GM23338 (cell line): ENCODE results near the gene TOGARAM1. TPM values are rescaled to one million over a fixed set of nuclear protein-coding genes. Genes with fewer than 3 reads are reported as not detected.

Source experiments
- ATAC-seq: fragments of 200-7000 bp; cut with Tn5 transposase; 3 replicates; pipeline ENCODE4 v1.9.1; 2020
- DNase-seq: peaks from one replicate; pipeline ENCODE4 v3.0.0-alpha.2; 2015; ENCODE audit warnings: low spot score
- H2AFZ ChIP-seq: fragments of 200-600 bp; sonication (generic); 2 replicates; pipeline ENCODE4 v1.8.0; 2016; ENCODE audit warnings: antibody characterized with exemption, mild to moderate bottlenecking, moderate library complexity
- H3F3A ChIP-seq: fragments of 200-600 bp; sonication (generic); replicated peaks from 2 replicates; pipeline ENCODE4 v1.8.0; 2017; ENCODE audit warnings: antibody characterized with exemption, mixed run types, low read depth
- H3K27ac ChIP-seq: fragments of 200-600 bp; sonication (generic); 2 replicates; pipeline ENCODE4 v1.6.1; 2016; ENCODE audit warnings: low read depth
- H3K27me3 ChIP-seq: fragments of 200-600 bp; sonication (generic); 2 replicates; pipeline ENCODE4 v1.8.0; 2016; ENCODE audit warnings: mild to moderate bottlenecking, mixed run types, moderate library complexity; ENCODE audit not compliant: insufficient read depth
- H3K36me3 ChIP-seq: fragments of 200-600 bp; sonication (generic); 2 replicates; pipeline ENCODE4 v1.8.0; 2016; ENCODE audit warnings: mild to moderate bottlenecking; ENCODE audit not compliant: insufficient read depth
- H3K4me1 ChIP-seq: fragments of 200-600 bp; sonication (generic); 2 replicates; pipeline ENCODE4 v1.8.0; 2016; ENCODE audit warnings: mild to moderate bottlenecking, moderate library complexity; ENCODE audit not compliant: insufficient read depth
- H3K4me2 ChIP-seq: fragments of 200-600 bp; sonication (generic); 2 replicates; pipeline ENCODE4 v1.7.1; 2017; ENCODE audit warnings: mixed run types
- H3K4me3 ChIP-seq: fragments of 200-600 bp; sonication (generic); 2 replicates; pipeline ENCODE4 v1.6.1; 2016; ENCODE audit warnings: mixed run types
- H3K79me2 ChIP-seq: fragments of 200-600 bp; sonication (generic); replicated peaks from 2 replicates; pipeline ENCODE4 v1.8.0; 2017; ENCODE audit warnings: mild to moderate bottlenecking; ENCODE audit not compliant: insufficient read depth
- H3K9me2 ChIP-seq: fragments of 200-600 bp; sonication (generic); 2 replicates; pipeline ENCODE4 v1.8.0; 2017; ENCODE audit not compliant: insufficient read depth
- H4K20me1 ChIP-seq: fragments of 200-600 bp; sonication (generic); replicated peaks from 2 replicates; pipeline ENCODE4 v1.8.0; 2017; ENCODE audit warnings: mild to moderate bottlenecking; ENCODE audit not compliant: insufficient read depth
- H3K27ac Mint-ChIP-seq: 2 replicates; pipeline ENCODE4 v1.8.0; 2020; ENCODE audit warnings: inconsistent platforms, mild to moderate bottlenecking, moderate library complexity, mixed read lengths
- H3K27me3 Mint-ChIP-seq: 3 replicates; pipeline ENCODE4 v1.8.0; 2022; ENCODE audit warnings: low read depth, mild to moderate bottlenecking, moderate library complexity, mixed read lengths, inconsistent platforms; ENCODE audit not compliant: insufficient read depth, poor library complexity
- H3K36me3 Mint-ChIP-seq: 3 replicates; pipeline ENCODE4 v1.8.0; 2021; ENCODE audit warnings: low read depth, mild to moderate bottlenecking, inconsistent platforms, moderate library complexity, mixed read lengths
- H3K4me1 Mint-ChIP-seq: 3 replicates; pipeline ENCODE4 v1.8.0; 2020; ENCODE audit warnings: mild to moderate bottlenecking, inconsistent platforms, mixed read lengths
- H3K4me3 Mint-ChIP-seq: 3 replicates; pipeline ENCODE4 v1.8.0; 2021; ENCODE audit warnings: moderate library complexity, mild to moderate bottlenecking, inconsistent platforms, mixed read lengths
- H3K9me3 Mint-ChIP-seq: 3 replicates; pipeline ENCODE4 v1.8.0; 2020; ENCODE audit warnings: moderate library complexity, mild to moderate bottlenecking, inconsistent platforms, mixed read lengths
- CREB1 ChIP-seq: fragments of 250-450 bp; sonication (Bioruptor Pico); IDR thresholded peaks from 2 replicates; pipeline ENCODE4 v1.5.0; 2020; ENCODE audit warnings: low read depth, mild to moderate bottlenecking, moderate library complexity
- CTCF ChIP-seq, 2 experiments: fragments of 200-600 bp in 1 of 2; sonication (generic) in 1 of 2; conservative IDR thresholded peaks; 2 replicates each; pipeline versions ENCODE4 v1.5.1 to v1.6.1; 2016 to 2017; ENCODE audit warnings: antibody characterized with exemption in 2 of 2, low read depth in 2 of 2, mild to moderate bottlenecking in 2 of 2, moderate library complexity in 1 of 2
- ETS1 ChIP-seq: IDR thresholded peaks from 2 replicates; pipeline ENCODE4 v1.6.1; 2016; ENCODE audit warnings: antibody characterized with exemption
- EZH2 ChIP-seq: fragments of 200-600 bp; sonication (generic); IDR thresholded peaks from one replicate; pipeline ENCODE4 v1.8.0; 2017; ENCODE audit warnings: antibody characterized with exemption, mild to moderate bottlenecking, low read depth; ENCODE audit not compliant: unreplicated experiment
- EZH2phosphoT487 ChIP-seq: fragments of 200-600 bp; sonication (generic); IDR thresholded peaks from one replicate; pipeline ENCODE4 v1.8.1; 2018; ENCODE audit warnings: antibody characterized with exemption; ENCODE audit not compliant: unreplicated experiment
- JUNB ChIP-seq: IDR thresholded peaks from one replicate; pipeline ENCODE4 v1.6.1; 2016; ENCODE audit warnings: antibody characterized with exemption; ENCODE audit not compliant: unreplicated experiment
- NANOG ChIP-seq: IDR thresholded peaks from 2 replicates; pipeline ENCODE4 v1.6.1; 2016; ENCODE audit warnings: antibody characterized with exemption, borderline replicate concordance
- POLR2AphosphoS5 ChIP-seq: IDR thresholded peaks from 2 replicates; pipeline ENCODE4 v1.6.1; 2016; ENCODE audit warnings: antibody characterized with exemption, low read depth
- REST ChIP-seq: IDR thresholded peaks from one replicate; pipeline ENCODE4 v1.6.1; 2018; ENCODE audit warnings: antibody characterized with exemption; ENCODE audit not compliant: unreplicated experiment
- STAT1 ChIP-seq: IDR thresholded peaks from one replicate; pipeline ENCODE4 v1.6.1; 2016; ENCODE audit warnings: antibody characterized with exemption; ENCODE audit not compliant: unreplicated experiment
- ZNF114 ChIP-seq: fragments of 250-450 bp; sonication (Bioruptor Pico); IDR thresholded peaks from 2 replicates; pipeline ENCODE4 v1.5.0; 2020; ENCODE audit warnings: mild to moderate bottlenecking, moderate library complexity
- ZNF331 ChIP-seq: fragments of 250-450 bp; sonication (Bioruptor Pico); IDR thresholded peaks from 2 replicates; pipeline ENCODE4 v1.5.0; 2020; ENCODE audit warnings: low read depth, mild to moderate bottlenecking, moderate library complexity
- ZNF462 ChIP-seq: fragments of 250-450 bp; sonication (Bioruptor Pico); IDR thresholded peaks from 2 replicates; pipeline ENCODE4 v1.5.0; 2020; ENCODE audit warnings: mild to moderate bottlenecking, moderate library complexity
- polyA plus RNA-seq: library from polyadenylated mRNA; unstranded; fragments of >200 nt; fragmentation: Nextera tagmentation; extraction: Ambion mirVana; gene quantifications from 2 replicates; pipeline ENCODE4 v1.2.1, GENCODE V29; 2016
- total RNA-seq: library from RNA; depleted of rRNA; stranded (reverse); fragments of >200 nt; shearing (Covaris generic); gene quantifications from 2 replicates; pipeline ENCODE4 v1.2.3, GENCODE V29; 2014

TOGARAM1 gene
- total and polyA plus RNA-seq, 2 experiments from 2014 or later, result 9.6 to 9.8 TPM

GRCh38 chr14:44995770-44996294 is 33.8 kb downstream of the TOGARAM1 start:
- H3K4me2 ChIP-seq, result no peak overlapping the region
- no peak for DNase-seq
- Mint-ChIP-seq H3K9me3 (no peaks in the 10 kb centered on the region), H3K27ac (no peak overlapping the region), H3K27me3 (no peaks in the 10 kb centered on the region), H3K4me3 (no peak overlapping the region), H3K36me3 (peaks cover 6% of the 10 kb centered on the region; the same call in 2 of the 3 replicates), H3K4me1 (no peaks in the 10 kb centered on the region; the same call in 2 of the 3 replicates)
- no peak overlapping the region for H3K27ac ChIP-seq
- TF ChIP-seq ZNF331 (CRISPR knock-in tag), result no peak
- TF ChIP-seq STAT1, result no peak
- no peak for TF ChIP-seq NANOG
- no peak for TF ChIP-seq CREB1 (CRISPR knock-in tag)
- TF ChIP-seq REST, result no peak
- no peak for TF ChIP-seq EZH2phosphoT487
- no peak for TF ChIP-seq ZNF114 (CRISPR knock-in tag)
- TF ChIP-seq POLR2AphosphoS5, result no peak
- no peak for TF ChIP-seq EZH2
- no peak for TF ChIP-seq CTCF (conservative IDR thresholded peaks at IDR 0.05; ENCODE audit: low read depth in 2 of 2)
- no peak for TF ChIP-seq ETS1
- no peak for TF ChIP-seq JUNB
- no peak for TF ChIP-seq ZNF462 (CRISPR knock-in tag)
- H3K4me3 ChIP-seq, result no peak overlapping the region
- H3K79me2 ChIP-seq, result no peaks in the 10 kb centered on the region
- H3F3A ChIP-seq, result no peaks in the 10 kb centered on the region
- H4K20me1 ChIP-seq, result no peaks in the 10 kb centered on the region
- no peak overlapping the region for H2AFZ ChIP-seq
- peaks cover 4% of the 10 kb centered on the region; the same call in 1 of the 2 replicates for H3K36me3 ChIP-seq
- H3K27me3 ChIP-seq, result no peaks in the 10 kb centered on the region
- H3K4me1 ChIP-seq, result no peaks in the 10 kb centered on the region
- no peaks in the 10 kb centered on the region for H3K9me2 ChIP-seq
- no peak for ATAC-seq
